ENCODE results near the gene VGF. TPM values are rescaled to one million over a fixed set of nuclear protein-coding genes. Genes with fewer than 3 reads are reported as not detected.
A peak's percentile ranks its signal among the peaks of the same experiment; 100 is the strongest.

Gene VGF
- total RNA-seq, 4 donors from 2014 or later: not detected

GRCh38 chr7:101165958-101166647 is 734 bp upstream of the VGF start:
- intact Hi-C loops (cut with DNase I): no loop called here

DNA sequence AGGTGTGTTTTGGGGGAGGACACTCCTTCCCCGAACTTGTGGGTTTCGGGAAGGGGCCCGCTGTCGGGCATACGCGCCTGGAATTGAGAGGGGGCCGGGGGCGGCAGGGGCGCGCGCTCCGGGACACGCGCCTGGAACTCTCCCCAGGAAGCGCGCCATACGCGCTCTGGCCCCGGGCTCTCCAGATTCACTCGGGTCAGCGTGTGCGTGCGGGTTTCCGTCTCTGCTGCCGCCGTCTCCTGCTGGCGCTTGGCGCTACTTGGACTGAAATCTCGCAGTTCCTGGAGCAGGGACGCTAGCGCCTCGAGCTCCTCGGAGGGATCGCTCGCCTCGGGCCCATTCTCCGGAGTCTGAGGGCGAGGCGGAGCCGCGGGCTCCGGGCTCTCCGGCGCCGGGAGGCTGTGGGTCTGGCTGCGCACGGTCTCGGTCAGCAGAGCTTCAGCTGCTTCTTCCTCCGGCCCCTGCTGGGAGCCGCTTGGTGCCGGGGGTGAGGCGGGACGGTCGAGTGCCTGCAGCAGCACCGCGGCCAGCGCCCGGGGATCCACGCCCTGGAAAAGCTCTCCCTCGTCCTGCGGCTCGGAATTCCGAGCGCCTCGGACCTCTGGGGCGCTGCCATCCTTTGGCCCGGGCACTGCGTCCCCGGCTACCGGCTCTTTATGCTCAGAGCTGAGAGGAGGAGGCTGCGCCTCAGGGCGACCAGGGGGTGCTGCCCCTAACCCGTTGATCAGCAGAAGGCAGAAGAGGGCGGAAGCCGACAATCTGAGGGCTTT is 1.1 kb downstream of the VGF start:
- Histone ChIP-seq H3K9me3 (no peaks in the 10 kb centered on the region), H3K27me3 (peaks cover 5 to 91% (median 44%) of the 10 kb centered on the region in 4 donors), H3K27ac (no peak overlapping the region), H3K36me3 (peaks cover 1 to 28% (median 7%) of the 10 kb centered on the region in 3 donors), H3K4me1 (peaks cover 33 to 48% (median 36%) of the 10 kb centered on the region in 3 donors), H3K4me3 (peak overlapping the region in 3 of 4 donors; percentile 34 to 60 (median 43))
- no peak for TF ChIP-seq POLR2A (IDR thresholded peaks at IDR 0.05)
- TF ChIP-seq, protein P1, sequence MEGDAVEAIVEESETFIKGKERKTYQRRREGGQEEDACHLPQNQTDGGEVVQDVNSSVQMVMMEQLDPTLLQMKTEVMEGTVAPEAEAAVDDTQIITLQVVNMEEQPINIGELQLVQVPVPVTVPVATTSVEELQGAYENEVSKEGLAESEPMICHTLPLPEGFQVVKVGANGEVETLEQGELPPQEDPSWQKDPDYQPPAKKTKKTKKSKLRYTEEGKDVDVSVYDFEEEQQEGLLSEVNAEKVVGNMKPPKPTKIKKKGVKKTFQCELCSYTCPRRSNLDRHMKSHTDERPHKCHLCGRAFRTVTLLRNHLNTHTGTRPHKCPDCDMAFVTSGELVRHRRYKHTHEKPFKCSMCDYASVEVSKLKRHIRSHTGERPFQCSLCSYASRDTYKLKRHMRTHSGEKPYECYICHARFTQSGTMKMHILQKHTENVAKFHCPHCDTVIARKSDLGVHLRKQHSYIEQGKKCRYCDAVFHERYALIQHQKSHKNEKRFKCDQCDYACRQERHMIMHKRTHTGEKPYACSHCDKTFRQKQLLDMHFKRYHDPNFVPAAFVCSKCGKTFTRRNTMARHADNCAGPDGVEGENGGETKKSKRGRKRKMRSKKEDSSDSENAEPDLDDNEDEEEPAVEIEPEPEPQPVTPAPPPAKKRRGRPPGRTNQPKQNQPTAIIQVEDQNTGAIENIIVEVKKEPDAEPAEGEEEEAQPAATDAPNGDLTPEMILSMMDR (IDR thresholded peaks at IDR 0.05): no peak
- intact Hi-C loops (cut with DNase I): no loop called here
- WGBS, 2 donors: 0 to 2% methylated on average over 2 to 9 of the region's 75 CpGs
- no peak for DNase-seq

More at GRCh38 chr7:101165958-101166647, 734 bp upstream of the VGF start:
- 3% methylated on average over 19 to 22 of the region's 38 CpGs for WGBS, 2 donors
- Histone ChIP-seq H3K36me3 (peaks cover 0 to 9% (median 0%) of the 10 kb centered on the region in 3 donors), H3K9me3 (no peaks in the 10 kb centered on the region), H3K4me3 (peak overlapping the region in 2 of 4 donors; percentile 5 to 50), H3K27me3 (peaks cover 9 to 100% (median 59%) of the 10 kb centered on the region in 4 donors), H3K27ac (no peak overlapping the region), H3K4me1 (peaks cover 33 to 66% (median 40%) of the 10 kb centered on the region in 3 donors)
- TF ChIP-seq POLR2A (IDR thresholded peaks at IDR 0.05): no peak
- no peak for DNase-seq

- Histone ChIP-seq H3K9me3 (no peaks in the 10 kb centered on the region), H3K27ac (no peak overlapping the region), H3K4me3 (peak overlapping the region; percentile 18 to 60 (median 38)), H3K36me3 (peaks cover 7 to 36% (median 7%) of the 10 kb centered on the region in 3 donors), H3K27me3 (peaks cover 5 to 86% (median 37%) of the 10 kb centered on the region in 4 donors), H3K4me1 (peaks cover 33 to 45% (median 36%) of the 10 kb centered on the region in 3 donors)
- DNase-seq: no peak
- WGBS, 2 donors: 0 to 1% methylated on average over 25 to 30 of the region's 92 CpGs
- TF ChIP-seq, protein P1 (IDR thresholded peaks at IDR 0.05): no peak
- no peak for TF ChIP-seq POLR2A (IDR thresholded peaks at IDR 0.05)
- intact Hi-C loops (cut with DNase I): no loop called here
These were observed 1.9 kb downstream of the VGF start for GRCh38 chr7:101163279-101164070.

- Histone ChIP-seq H3K4me1 (peaks cover 33 to 45% (median 36%) of the 10 kb centered on the region in 3 donors), H3K36me3 (peaks cover 7 to 43% (median 7%) of the 10 kb centered on the region in 3 donors), H3K27ac (peak overlapping the region in 1 of 4 donors; percentile 6), H3K4me3 (peak overlapping the region; percentile 18 to 60 (median 38)), H3K9me3 (no peaks in the 10 kb centered on the region), H3K27me3 (peaks cover 5 to 79% (median 32%) of the 10 kb centered on the region in 4 donors)
- intact Hi-C loops (cut with DNase I): no loop called here
- 7% methylated on average over 7 to 17 of the region's 74 CpGs for WGBS, 2 donors
- TF ChIP-seq, protein P1 (IDR thresholded peaks at IDR 0.05): no peak
- no peak for TF ChIP-seq POLR2A (IDR thresholded peaks at IDR 0.05)
- no peak for DNase-seq
These were observed 2.7 kb downstream of the VGF start for GRCh38 chr7:101162551-101163278.
